SH-SY5Y (cell line): Measurements from ENCODE around the gene VSIR.

ENCODE experiments used
- GATA2 ChIP-seq: IDR thresholded peaks from 2 replicates; pipeline ENCODE4 v1.6.1; 2011; ENCODE audit warnings: mild to moderate bottlenecking, low read depth, low read length
- GATA3 ChIP-seq: IDR thresholded peaks from 2 replicates; pipeline ENCODE4 v1.6.1; 2011; ENCODE audit warnings: low read depth, mild to moderate bottlenecking, low read length, moderate library complexity

The VSIR gene

DNA sequence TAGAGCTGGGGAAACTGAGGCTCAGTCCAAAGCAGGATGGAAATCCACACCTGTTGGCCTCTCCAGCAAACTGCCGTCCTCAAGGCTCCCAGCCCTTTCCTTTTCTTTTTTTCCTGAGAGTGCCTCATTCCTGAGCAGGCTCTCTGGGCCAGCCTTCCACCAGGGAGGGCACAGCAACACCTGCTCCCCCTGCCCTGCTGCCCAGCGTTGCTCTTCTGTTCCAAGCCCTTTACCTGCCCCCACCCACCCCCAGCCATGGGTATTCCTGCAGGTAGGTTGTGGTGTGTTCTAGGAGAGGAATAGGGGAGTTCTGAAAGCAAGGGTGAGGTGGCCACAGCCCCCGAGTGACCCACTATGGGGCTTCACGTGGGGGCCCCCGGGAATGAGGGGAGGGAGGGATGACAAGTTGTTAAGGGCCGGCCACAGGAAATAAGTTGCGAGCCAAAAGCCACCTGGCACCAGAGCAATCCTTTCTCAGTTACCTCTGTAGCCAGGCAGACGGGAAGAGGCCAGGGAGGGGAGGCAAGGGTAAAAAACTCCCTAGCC, 19.3 kb downstream of the VSIR start:
- no peak for TF ChIP-seq GATA3
- TF ChIP-seq GATA2: no peak

DNA sequence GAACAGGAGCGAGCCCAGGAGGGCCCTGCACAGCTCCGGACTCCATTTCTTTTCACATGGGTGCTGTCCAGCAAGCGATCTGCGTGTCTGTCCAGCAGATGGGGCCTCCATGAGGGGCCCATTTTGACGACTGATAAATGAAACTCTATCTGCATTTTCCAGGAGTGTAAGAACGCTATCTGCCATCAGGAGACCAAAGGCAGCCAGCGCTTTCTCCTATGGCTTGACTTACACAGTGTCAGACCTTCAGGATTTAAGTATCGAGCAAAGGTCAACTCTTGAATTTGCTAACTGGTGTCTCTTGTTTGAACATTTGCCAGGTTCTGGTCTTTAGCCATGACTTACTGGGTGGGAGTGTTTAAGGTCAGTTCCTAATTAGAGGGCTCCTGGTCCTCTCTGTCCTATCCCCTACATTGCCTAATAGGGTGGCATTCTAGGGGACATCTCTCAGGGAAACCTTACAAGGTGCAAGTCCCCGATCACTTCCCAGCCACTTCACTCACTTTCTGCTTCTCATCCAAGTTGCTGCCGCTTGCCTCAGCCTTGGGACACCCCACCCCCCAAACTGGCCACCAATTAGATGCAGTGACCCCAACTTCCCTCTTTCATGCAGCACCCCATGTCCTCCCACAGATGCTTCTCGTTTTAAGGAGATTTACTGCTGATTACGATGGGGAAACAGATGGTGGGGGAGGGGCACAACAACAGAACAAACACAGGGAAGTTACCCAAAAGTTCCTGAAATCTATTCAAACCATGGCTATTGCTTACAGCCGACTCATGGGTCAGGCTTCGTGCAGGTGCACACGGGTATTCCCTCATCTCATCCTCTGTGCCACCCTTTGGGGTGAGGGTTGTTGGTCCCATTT, 20.0 kb downstream of the VSIR start:
- no peak for TF ChIP-seq GATA3
- no peak for TF ChIP-seq GATA2

DNA sequence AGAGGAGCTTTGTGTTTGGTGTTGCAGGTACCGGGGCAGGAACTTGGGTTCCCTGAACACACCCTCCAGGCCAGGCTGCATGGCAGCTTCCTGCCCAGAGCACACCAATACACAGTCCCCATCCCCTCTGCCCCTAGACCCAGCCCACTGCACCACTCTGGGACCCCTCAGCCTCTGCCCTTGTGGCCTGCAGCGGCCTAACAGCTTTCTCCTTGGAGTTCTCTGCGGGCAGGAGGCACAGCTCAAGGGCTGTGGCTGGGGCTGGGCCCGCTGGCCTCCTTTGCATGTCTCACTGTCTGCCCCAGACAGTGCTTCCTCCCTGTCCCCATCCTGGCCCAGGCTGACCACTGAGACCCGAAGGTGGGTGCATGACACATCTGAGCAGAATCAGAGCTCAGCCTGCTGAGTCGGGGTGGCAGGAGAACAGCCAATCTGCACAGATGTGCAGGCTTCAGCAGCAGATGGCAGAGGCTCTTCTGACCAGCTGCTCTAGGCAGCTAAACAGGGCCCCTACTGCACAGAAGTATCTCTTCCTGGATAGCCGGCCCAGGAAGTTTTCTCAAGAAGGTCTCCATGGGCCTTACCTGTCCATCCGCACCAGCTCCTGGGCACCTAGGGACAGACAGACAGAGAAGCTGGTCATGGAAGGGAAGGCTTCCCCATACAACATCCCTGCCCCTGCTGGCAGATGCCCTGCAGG, 20.8 kb downstream of the VSIR start:
- TF ChIP-seq GATA3 (no peak), GATA2 (no peak)

DNA sequence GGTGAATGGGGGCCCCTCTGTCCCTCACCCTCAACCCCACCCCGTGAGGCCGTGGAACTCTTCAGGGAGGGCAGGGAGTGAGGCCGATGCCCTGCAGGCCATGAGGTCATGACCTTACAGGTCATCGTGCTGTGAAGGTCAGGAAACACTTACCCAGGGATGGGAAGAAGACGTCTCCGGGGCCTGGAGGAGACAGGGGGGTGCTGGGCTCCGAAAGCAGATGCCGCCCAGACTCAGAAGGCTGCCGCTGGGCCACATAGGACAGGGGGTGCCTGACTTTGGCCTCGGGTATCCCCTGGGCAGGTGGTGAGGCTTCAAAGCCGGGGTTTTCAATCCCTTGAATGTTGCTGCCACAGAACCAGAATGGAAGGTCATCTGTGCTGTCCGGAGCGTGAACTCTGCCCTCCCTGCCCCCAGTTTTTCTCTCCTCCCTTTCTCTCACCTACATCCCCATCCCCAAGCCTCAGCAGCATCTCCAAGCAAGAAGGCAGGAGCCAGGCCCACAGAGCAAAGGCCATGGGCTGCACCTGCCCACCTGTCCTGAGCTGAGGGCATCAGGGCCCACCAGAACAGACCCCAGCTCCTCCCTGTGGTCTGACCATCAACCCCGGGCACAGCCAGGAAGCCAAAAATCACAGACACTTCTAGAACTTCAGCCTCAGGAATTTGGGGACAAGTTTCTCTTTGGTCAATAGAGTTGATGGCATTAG, 21.6 kb downstream of the VSIR start:
- no peak for TF ChIP-seq GATA3
- no peak for TF ChIP-seq GATA2

DNA sequence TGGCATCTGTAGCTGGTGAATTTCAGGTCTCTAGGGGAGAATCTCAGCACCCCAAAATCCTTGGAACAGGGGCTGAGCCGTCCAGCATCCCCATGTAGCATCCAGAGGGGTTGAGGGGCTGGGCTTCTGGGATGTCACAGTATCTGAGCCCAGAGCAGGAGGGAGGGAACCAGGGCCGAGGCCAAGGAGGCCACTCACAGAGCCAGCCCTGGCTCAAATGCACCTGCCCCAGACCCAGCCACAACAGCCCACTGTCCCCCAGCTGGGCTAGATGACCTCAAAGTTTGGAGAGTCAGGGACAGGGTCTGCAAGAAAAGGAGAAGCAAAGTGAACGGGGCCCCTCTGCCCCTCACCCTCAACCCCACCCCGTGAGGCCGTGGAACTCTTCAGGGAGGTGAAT, 22.3 kb downstream of the VSIR start:
- TF ChIP-seq GATA2 (no peak), GATA3 (no peak)

DNA sequence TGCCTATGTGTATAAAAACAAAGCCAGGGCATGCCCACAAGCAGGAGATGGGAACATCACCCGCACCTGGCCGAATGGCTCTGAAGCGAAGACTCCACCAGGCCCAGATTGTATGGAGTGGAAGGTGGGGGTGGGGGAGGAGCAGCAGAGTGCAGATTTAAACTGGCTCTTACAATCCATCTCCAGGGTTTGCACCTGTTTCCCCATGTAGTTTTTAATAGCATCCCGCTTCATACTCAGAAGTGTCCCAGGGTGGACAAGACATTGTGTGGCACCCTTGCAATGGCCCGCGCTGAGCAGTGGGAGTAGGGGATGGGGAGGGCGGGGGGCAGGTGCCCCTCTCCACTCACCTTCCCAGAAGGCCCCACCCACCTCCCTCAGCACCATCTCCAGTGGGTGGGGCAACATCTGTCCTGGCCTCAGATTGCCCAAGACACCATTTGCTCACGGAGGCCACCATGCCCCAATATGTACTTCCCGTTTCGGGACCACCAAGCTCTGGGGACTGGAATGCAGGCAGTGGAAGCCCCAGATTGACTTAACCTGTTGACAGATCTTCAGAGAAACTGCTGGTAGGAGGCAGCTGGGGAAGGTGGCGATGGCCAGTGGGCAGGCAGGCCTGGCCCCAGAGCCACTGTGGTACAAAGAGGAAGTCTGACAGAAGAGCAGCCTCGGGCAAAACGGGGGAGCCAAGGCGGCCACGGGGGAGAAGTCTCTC, 23.0 kb downstream of the VSIR start:
- TF ChIP-seq GATA2 (no peak), GATA3 (no peak)

DNA sequence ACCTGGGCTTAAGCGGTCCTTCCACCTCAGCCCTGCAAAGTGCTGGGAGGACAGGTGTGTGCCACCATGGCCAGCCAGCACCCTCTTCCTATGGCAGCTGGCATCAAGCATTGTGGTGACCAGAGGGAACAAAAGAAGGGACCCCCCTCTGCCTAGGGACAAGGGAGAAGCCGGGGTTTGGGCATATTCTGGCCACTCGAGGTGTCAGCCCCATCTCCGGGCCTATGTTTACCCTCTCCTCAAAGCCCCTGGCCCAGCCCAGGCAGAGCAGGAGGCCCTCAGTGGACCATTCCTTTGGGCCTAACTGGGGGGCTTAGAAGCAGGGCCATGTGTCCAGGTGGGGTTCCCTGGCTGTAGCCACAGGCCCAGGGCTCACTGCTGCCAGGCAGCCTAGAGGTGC, 23.9 kb downstream of the VSIR start:
- TF ChIP-seq GATA2 (no peak), GATA3 (no peak)

DNA sequence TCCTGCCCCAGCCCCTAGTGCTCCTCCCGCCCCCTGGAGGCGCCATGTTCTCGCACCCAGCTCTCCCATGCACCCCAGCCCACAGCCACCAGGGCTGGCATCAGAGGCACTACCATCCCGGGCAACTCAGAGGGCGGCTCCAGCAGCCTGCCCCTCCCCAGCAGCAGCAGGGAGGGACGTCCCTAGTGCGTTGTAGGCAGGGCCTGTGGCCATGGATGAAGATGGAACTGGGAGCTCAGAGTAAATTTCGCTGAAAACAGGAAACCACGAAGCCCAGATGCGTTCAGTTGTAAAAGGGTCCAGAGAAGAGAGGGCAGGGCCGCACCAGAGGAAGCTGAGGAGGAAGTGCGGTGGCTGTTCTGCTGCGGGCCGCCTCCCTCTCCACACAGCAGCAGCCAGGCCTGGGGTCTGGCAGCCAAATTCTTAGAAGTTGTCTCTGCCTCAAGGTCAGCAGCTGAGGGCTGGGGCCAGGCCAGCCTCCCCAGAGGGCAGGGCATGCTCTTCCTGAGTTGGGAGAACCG, 24.6 kb downstream of the VSIR start:
- TF ChIP-seq GATA2 (no peak), GATA3 (no peak)

DNA sequence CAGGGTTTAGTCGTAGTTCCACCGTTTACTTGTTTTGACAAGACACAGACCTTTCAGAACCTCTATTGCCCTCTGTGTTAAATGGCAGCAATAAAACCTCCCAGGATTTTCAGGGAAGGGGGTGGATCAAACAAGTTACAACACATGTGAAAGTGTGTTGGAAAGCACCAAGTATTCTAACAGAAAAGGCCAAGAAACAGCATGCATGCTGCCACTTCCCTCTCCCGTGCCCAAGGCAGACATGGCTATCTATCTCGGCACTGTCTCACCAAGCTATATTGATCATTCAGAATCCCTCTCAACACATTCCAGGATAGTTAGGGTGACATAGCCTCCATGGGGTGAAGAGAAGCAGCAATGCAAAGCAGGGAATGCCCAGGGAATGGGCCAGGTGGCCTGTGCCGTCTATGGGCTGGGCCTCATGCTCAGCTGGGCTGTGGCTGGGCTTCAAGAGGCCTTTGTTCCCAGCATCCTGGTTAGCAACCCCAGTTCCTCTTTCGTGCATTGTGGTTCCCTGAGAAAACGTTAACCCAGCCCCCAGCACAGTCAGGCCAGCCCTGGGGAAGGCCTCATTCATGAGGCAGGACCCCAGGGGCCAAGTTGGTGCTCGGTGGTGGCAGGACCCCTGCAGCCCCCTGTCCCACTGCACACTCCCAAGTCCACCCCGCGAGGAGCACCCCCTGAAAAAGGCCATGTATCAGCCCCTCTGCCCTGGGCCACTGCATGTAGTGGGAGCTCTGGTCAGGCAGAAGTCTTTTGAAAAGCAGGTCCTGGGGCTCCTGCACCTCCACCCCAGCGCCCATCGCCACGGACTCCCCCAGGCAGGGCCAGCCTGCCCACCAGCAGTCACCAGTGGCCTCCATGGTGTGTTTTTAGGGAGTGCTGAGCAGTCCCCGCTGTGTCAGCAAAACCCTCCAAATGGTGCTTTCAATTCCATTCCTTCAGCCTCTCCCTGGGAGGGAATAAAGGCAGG, 25.5 kb downstream of the VSIR start:
- TF ChIP-seq GATA2 (no peak), GATA3 (no peak)

DNA sequence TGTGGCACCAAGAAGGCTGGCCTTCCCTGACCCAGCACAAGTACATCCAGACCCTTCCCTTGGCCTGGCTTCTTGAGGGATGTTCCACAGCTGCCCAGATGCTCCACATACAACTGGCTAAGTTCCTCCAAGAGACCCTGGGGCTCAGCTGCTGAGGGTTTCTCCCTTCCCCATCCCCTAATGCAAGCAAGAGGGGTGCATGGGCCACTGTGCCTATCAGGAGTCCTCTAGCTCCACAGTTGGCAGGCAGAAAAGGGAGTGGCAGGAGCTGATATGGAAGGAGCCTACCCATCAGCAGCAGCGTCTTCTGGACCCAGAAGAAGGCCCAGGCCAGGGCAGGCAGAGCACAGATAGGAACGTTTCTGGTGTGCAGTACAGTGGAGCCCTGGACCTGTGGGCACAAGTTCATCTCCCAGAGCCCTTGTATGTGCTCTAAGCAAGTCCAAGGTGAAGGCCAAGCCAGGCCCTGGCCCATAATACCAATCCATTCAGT, 26.2 kb downstream of the VSIR start:
- TF ChIP-seq GATA2: no peak
- TF ChIP-seq GATA3: no peak

DNA sequence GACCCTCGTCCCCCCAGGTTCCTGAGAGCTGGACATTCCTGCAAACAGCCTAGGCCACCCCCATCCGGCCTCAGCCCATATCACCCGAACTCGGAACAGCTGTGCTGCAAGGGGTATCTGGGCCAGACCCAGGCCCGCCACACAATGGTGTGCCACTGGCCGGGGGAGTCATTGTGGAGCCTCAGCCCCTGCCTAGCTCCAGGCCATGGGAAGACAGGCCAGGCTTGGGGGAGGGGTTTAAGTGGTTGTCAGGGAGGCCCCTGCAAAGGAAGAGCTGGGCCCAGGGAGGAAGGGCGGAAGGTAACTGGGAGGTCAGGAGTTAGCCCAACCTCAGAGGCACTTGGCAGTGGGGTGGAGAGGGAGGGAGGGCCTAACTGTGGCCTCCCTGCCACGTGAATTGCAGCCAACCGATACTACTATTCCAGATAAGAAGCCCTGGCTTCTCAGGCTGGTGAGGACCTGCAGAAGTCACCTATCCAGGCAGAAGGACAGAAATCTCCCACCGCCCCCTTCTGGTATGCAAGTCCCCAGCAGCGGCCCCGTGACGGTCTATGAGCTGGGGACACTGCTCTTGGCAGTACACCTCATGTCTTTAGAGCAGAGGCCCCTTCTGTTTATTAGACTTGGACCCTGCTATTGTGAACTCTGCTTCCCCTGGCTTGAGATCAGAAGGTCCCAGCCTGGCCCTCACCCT, 26.8 kb downstream of the VSIR start:
- TF ChIP-seq GATA3 (no peak), GATA2 (no peak)
